ENCODE measurements around the gene ITGB3. TPM values are rescaled to one million over a fixed set of nuclear protein-coding genes. Genes with fewer than 3 reads are reported as not detected.
A peak's percentile ranks its signal among the peaks of the same experiment; 100 is the strongest.

ITGB3 gene
- total and polyA plus RNA-seq, 9 of the 15 experiments (the other 6 are each of a cell fraction or from before 2014, with no cell fraction given) = 0.08 to 2.6 (median 0.62) TPM; not detected in 1

GRCh38 chr17:47323382-47324223 lies 70.0 kb downstream of the ITGB3 start, which contains the start of gene EFCAB13 (continued):
- TF ChIP-seq ZNF398 (CRISPR knock-in tag; IDR thresholded peaks at IDR 0.05) (no peak), MLX (CRISPR knock-in tag; conservative IDR thresholded peaks at IDR 0.05) (no peak), ZNF695 (CRISPR knock-in tag; IDR thresholded peaks at IDR 0.05) (no peak), TCFL5 (CRISPR knock-in tag; conservative IDR thresholded peaks at IDR 0.05) (no peak), ELF4 (CRISPR knock-in tag; IDR thresholded peaks at IDR 0.05) (peak; percentile 83), POU5F1 (IDR thresholded peaks at IDR 0.05; ENCODE audit: borderline replicate concordance, low read depth, low read length, partially characterized antibody) (no peak), ZNF316 (IDR thresholded peaks at IDR 0.05) (peak; percentile 76), CBFB (CRISPR knock-in tag; IDR thresholded peaks at IDR 0.05) (no peak), E2F5 (CRISPR knock-in tag; IDR thresholded peaks at IDR 0.05) (peak; percentile 64), HINFP (tag; conservative IDR thresholded peaks at IDR 0.05; ENCODE audit: low read depth) (no peak), ZBTB11 (CRISPR knock-in tag; IDR thresholded peaks at IDR 0.05) (peak in 1 of 3 experiments; percentile 17; a peak in 1 of 6 replicates), ADNP (tag; IDR thresholded peaks at IDR 0.05) (no peak), CEBPG (CRISPR knock-in tag; IDR thresholded peaks at IDR 0.05) (no peak), CEBPG (tag; conservative IDR thresholded peaks at IDR 0.05 in 1 of 2, IDR thresholded peaks at IDR 0.05 in 1 of 2) (no peak), EGR1 (conservative IDR thresholded peaks at IDR 0.05) (peak; percentile 70)
